ENCODE data around the gene RRP1B. TPM values are rescaled to one million over a fixed set of nuclear protein-coding genes. Genes with fewer than 3 reads are reported as not detected.

RRP1B gene
- total RNA-seq, 2 donors from 2014 or later = 17.6 to 31.5 TPM

DNA sequence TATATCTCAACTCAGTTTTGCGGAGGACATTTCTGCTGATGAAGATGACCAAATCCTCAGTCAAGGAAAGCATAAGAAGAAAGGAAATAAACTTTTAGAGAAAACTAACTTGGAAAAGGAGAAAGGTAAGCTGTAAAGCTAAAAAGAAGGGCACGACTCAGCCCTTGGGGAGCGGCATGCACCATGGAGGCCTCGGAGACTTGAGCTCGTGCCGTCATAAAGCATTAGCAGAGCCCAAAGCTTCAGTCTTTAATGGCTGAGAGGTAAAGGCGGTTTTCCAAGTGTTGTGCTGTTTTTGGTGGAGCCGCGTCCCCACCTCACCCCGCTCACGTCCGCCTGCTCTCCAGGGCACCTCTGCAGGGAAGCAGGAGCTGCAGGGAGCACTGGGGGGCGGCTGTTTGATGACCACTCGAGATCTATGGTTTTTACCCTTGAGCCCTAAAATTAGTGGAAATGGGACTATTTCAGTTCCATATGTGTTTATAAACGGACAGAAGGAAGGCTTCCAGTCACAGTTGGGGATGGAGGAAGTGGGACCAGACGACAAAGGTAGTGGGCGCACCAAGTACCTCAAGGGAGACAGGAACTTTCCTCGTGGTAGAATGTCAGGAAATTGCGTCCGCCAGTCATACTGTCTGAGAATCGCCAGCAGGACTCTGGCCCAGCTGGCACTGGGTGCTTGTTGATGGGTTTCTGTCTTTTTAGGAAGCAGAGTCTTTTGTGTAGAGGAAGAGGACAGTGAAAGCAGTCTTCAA is 27.6 kb downstream of the RRP1B start:
- H3K27ac ChIP-seq = no peak overlapping the region
- TF ChIP-seq, protein P1, sequence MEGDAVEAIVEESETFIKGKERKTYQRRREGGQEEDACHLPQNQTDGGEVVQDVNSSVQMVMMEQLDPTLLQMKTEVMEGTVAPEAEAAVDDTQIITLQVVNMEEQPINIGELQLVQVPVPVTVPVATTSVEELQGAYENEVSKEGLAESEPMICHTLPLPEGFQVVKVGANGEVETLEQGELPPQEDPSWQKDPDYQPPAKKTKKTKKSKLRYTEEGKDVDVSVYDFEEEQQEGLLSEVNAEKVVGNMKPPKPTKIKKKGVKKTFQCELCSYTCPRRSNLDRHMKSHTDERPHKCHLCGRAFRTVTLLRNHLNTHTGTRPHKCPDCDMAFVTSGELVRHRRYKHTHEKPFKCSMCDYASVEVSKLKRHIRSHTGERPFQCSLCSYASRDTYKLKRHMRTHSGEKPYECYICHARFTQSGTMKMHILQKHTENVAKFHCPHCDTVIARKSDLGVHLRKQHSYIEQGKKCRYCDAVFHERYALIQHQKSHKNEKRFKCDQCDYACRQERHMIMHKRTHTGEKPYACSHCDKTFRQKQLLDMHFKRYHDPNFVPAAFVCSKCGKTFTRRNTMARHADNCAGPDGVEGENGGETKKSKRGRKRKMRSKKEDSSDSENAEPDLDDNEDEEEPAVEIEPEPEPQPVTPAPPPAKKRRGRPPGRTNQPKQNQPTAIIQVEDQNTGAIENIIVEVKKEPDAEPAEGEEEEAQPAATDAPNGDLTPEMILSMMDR (IDR thresholded peaks at IDR 0.05) = no peak
- ATAC-seq (ENCODE audit: insufficient number of reproducible peaks, low FRiP score, low read depth) = no peak
- peaks cover 53% of the 10 kb centered on the region for H3K36me3 ChIP-seq
- no peaks in the 10 kb centered on the region for H3K9me3 ChIP-seq
- H3K27me3 ChIP-seq (replicated peaks; ENCODE audit: insufficient read depth) = no peaks in the 10 kb centered on the region
- H3K4me1 ChIP-seq (ENCODE audit: control insufficient read depth in 1 of 2, low read depth in 2 of 2) = no peaks in the 10 kb centered on the region
- DNase-seq (ENCODE audit: low spot score) = no peak
- H3K4me3 ChIP-seq = no peak overlapping the region

DNA sequence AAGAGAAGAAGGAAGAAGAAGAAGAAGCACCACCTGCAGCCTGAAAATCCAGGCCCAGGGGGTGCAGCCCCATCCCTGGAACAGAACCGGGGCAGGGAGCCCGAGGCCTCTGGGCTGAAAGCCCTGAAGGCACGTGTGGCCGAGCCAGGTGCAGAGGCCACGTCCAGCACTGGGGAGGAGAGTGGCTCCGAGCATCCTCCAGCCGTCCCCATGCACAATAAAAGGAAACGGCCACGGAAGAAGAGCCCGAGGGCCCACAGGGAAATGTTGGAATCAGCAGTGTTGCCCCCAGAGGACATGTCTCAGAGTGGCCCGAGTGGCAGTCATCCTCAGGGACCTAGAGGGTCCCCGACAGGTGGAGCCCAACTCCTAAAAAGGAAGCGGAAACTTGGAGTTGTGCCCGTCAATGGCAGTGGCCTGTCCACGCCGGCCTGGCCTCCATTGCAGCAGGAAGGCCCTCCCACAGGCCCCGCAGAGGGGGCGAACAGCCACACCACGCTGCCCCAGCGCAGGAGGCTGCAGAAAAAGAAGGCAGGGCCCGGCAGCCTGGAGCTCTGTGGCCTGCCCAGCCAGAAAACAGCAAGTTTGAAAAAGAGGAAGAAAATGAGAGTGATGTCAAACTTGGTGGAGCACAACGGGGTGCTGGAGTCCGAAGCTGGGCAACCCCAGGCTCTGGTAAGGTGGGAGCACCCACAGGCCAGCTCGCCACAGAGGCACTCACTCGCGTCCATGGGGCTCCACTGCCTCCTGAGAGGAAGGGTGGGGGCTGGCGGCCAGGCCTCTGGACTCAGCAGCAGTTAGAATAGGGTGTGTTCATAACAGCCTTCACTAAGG is 28.4 kb downstream of the RRP1B start:
- TF ChIP-seq, protein P1 (IDR thresholded peaks at IDR 0.05) = no peak
- Histone ChIP-seq H3K36me3 (peaks cover 55% of the 10 kb centered on the region), H3K4me1 (ENCODE audit: control insufficient read depth in 1 of 2, low read depth in 2 of 2) (no peaks in the 10 kb centered on the region), H3K27ac (no peak overlapping the region), H3K4me3 (no peak overlapping the region), H3K9me3 (no peaks in the 10 kb centered on the region), H3K27me3 (replicated peaks; ENCODE audit: insufficient read depth) (no peaks in the 10 kb centered on the region)
- DNase-seq (ENCODE audit: low spot score) = no peak
- no peak for ATAC-seq (ENCODE audit: insufficient number of reproducible peaks, low FRiP score, low read depth)

DNA sequence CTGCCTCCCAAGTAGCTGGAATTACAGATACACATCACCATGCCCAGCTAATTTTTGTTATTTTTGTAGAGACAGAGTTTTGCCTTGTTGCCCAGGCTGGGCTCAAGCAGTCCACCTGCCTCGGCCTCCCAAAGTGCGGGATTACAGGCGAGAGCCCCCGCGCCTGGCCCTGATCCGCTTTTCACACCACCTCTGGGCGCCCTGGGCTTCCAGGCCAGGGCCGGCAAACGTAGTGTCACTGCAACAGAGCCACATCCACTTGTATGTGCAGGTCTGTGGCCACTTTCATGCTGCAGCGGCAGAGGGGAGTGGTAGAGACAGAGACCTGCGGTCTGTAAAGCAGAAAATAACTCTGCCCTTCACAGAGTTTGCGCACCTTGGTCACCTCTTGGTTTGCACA is 29.5 kb downstream of the RRP1B start:
- H3K27me3 ChIP-seq (replicated peaks; ENCODE audit: insufficient read depth) = no peaks in the 10 kb centered on the region
- DNase-seq (ENCODE audit: low spot score) = no peak
- H3K4me3 ChIP-seq = no peak overlapping the region
- no peak overlapping the region for H3K27ac ChIP-seq
- H3K36me3 ChIP-seq = peaks cover 60% of the 10 kb centered on the region
- ATAC-seq (ENCODE audit: insufficient number of reproducible peaks, low FRiP score, low read depth) = no peak
- TF ChIP-seq, protein P1 (IDR thresholded peaks at IDR 0.05) = no peak
- H3K9me3 ChIP-seq = no peaks in the 10 kb centered on the region
- no peaks in the 10 kb centered on the region for H3K4me1 ChIP-seq (ENCODE audit: control insufficient read depth in 1 of 2, low read depth in 2 of 2)

DNA sequence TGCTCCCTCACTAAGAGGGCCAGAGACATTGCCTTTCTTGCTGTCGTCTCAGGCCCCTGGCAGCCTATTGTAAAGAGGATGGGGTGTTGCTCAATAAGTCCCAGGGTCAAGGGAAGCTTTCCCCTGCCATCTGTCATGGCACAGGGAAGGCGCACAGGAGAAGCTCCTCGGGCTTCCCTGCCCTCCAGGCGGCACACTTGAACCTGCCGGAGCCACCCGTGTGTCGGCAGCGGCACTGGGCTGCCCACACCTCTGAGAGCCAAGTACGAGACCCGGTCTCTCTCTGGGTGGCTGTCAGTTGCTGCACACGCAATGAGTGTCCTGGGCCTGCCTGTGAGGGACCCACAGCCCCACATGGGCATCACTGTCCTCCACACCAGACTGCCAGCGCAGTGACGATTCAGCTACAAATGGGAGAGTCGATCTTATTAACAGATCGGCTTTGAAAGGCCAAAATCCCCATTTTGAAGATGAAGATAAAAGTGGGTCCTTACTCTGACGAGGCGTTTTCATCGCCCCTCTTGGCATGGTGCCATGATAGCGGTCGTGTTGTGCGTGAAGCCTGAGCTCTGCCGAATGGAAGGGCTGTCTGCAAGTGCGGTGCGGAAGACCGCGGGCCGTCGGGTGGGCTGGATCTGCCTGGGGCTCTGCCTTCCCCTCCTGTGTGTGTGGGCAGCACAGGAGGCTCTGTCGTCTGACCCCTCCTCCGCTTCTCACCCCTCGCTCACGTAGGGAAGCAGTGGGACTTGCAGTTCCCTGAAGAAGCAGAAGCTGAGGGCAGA is 30.4 kb downstream of the RRP1B start:
- Histone ChIP-seq H3K9me3 (no peaks in the 10 kb centered on the region), H3K36me3 (peaks cover 62% of the 10 kb centered on the region), H3K27me3 (replicated peaks; ENCODE audit: insufficient read depth) (no peaks in the 10 kb centered on the region), H3K4me3 (no peak overlapping the region), H3K4me1 (ENCODE audit: control insufficient read depth in 1 of 2, low read depth in 2 of 2) (no peaks in the 10 kb centered on the region), H3K27ac (no peak overlapping the region)
- ATAC-seq (ENCODE audit: insufficient number of reproducible peaks, low FRiP score, low read depth) (no peak), DNase-seq (ENCODE audit: low spot score) (no peak)
- TF ChIP-seq, protein P1 (IDR thresholded peaks at IDR 0.05) = no peak

DNA sequence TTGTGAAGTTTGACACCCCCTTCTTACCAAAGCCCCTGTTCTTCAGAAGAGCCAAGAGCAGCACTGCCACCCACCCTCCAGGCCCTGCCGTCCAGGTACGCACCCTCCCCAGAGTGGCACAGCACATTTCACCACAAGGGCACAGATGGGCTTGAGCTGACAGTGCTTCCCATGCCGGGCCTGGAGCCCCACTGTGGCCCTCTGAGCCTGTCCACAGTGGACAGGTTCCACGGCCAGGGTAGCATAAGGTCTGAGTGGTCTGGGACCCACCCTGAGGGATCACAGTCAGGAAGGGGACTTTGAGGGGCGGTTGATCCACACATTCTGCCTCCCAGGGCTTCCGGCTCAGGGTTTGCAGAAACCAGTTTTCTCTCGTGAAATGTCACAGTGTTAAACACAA is 31.0 kb downstream of the RRP1B start:
- Histone ChIP-seq H3K4me3 (no peak overlapping the region), H3K27ac (no peak overlapping the region), H3K4me1 (ENCODE audit: control insufficient read depth in 1 of 2, low read depth in 2 of 2) (no peaks in the 10 kb centered on the region), H3K36me3 (peaks cover 57% of the 10 kb centered on the region), H3K9me3 (no peaks in the 10 kb centered on the region), H3K27me3 (replicated peaks; ENCODE audit: insufficient read depth) (no peaks in the 10 kb centered on the region)
- DNase-seq (ENCODE audit: low spot score) (no peak), ATAC-seq (ENCODE audit: insufficient number of reproducible peaks, low FRiP score, low read depth) (no peak)
- TF ChIP-seq, protein P1 (IDR thresholded peaks at IDR 0.05) = no peak

Measured in thoracic aorta (tissue), 2 donors.